Right lobe of liver (tissue), 4 donors: ENCODE data around the gene CAP2.

Experiments used
- POLR2A ChIP-seq: fragments of 450-650 bp; IDR thresholded peaks from one replicate; pipeline ENCODE4 v1.6.1; 2017; ENCODE audit warnings: antibody characterized with exemption, mild to moderate bottlenecking
- TF ChIP-seq, protein P1 (sequence below), 4 donors: fragments of 200-600 bp in 3 of 4; fragments of 450-650 bp in 1 of 4; IDR thresholded peaks; one replicate each; pipeline versions ENCODE4 v1.5.1 to v1.8.0; 2016 to 2022; ENCODE audit warnings: antibody characterized with exemption in 4 of 4, mild to moderate bottlenecking in 2 of 4
- donor health status: DM: no; HTN: no; CAD: no.
- donor health status: DM: no; HTN: no; CAD: no.
- donor health status: DM: no; HTN: yes; CAD: no.

DNA sequence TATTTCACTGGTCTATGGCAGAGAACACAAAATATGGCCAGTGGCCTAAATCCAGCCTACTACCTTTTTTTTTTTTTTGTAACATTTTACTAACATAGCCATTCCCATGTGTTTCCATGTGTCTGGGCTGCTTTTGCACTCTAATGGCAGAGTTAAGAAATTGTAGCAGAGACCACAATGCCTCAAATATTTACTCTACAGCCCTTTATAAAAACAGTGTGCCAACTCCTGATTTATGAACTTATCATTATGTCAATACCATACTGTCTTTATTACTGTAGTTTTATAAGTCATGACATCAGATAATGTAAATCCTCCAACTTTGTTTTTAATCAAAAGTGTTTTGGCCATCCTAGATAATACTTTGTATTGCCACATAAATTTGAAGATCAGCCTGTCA is 27.4 kb upstream of the CAP2 start:
- TF ChIP-seq, protein P1, sequence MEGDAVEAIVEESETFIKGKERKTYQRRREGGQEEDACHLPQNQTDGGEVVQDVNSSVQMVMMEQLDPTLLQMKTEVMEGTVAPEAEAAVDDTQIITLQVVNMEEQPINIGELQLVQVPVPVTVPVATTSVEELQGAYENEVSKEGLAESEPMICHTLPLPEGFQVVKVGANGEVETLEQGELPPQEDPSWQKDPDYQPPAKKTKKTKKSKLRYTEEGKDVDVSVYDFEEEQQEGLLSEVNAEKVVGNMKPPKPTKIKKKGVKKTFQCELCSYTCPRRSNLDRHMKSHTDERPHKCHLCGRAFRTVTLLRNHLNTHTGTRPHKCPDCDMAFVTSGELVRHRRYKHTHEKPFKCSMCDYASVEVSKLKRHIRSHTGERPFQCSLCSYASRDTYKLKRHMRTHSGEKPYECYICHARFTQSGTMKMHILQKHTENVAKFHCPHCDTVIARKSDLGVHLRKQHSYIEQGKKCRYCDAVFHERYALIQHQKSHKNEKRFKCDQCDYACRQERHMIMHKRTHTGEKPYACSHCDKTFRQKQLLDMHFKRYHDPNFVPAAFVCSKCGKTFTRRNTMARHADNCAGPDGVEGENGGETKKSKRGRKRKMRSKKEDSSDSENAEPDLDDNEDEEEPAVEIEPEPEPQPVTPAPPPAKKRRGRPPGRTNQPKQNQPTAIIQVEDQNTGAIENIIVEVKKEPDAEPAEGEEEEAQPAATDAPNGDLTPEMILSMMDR (IDR thresholded peaks at IDR 0.05), result no peak
- no peak for TF ChIP-seq POLR2A
